ENCODE results near the gene SCO1.

DNA sequence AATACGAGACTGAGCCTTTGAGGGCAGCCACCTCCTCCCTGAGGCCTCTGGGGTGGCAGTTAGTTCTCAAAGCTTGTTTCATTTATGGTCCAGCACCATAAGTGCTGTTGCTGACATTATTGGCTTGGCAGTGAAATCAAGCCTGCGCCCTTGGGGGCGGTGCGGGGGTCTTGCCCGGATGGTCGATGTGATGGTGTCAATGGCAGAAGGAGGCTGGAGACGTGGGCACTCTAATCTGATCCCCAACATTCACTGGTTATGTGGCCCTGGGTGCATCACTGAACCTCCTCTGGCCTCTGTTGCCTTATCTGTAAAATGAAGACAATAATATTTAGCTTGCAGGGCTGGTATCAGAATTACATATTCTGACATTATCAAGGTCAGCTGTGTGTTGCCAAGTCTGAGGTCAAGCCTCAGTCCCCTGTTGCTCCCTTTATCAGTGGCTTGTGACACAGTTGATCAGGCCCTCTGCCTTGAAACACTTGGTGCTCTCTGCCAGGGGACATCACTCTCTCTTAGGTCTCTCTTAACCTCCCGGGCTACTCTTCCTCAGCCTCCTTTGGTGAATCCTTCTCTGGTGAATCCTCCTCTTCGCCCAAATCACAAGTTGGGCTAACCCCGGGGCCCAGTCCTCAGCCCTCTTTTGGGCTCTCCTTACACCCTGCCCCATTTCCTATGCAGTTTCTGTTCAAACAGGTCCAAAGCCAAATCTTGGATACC is 44.2 kb upstream of the SCO1 start:
- TF ChIP-seq POLR2A (IDR thresholded peaks at IDR 0.05; ENCODE audit: low read depth, low read length) (no peak), POLR2AphosphoS5 (IDR thresholded peaks at IDR 0.05; ENCODE audit: low read depth, low read length) (no peak), POU2F2 (IDR thresholded peaks at IDR 0.05; ENCODE audit: low read depth, low read length) (no peak), SPI1 (IDR thresholded peaks at IDR 0.05; ENCODE audit: low read depth, low read length) (no peak), TAF1 (IDR thresholded peaks at IDR 0.05; ENCODE audit: low read depth, low read length) (no peak)
